Measurements from ENCODE around the gene CAMKMT.

- TF ChIP-seq POLR2A (IDR thresholded peaks at IDR 0.05) (no peak), CTCF (IDR thresholded peaks at IDR 0.05) (no peak), POLR2AphosphoS5 (IDR thresholded peaks at IDR 0.05) (no peak), EP300 (IDR thresholded peaks at IDR 0.05) (no peak)
Measured at GRCh38 chr2:44822174-44822573, 460.4 kb downstream of the CAMKMT start.
